ENCODE results near the gene SGIP1. TPM values are rescaled to one million over a fixed set of nuclear protein-coding genes. Genes with fewer than 3 reads are reported as not detected.

The SGIP1 gene
- total RNA-seq, 1 experiment from 2014 or later: 1.6 TPM

DNA sequence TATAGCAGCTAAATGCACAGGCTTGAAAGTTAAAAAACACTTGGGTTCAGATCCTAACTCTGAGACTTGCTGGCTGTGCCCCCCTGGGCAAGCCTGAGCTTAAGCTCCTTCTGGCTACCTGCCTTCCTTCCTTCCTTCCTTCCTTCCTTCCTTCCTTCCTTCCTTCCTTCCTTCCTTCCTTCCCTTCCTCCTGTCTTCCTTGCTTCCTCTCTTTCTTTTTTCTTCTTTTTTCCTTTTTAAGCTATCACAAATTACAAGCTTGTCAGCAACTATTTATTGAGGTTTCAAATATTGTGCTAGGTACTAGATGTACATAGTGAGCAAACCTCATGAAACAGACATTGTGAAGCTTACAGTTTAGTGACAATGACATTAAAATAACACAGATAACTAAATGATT is 15.1 kb downstream of the SGIP1 start:
- no peak for TF ChIP-seq EZH2 (IDR thresholded peaks at IDR 0.05; ENCODE audit: borderline replicate concordance, low read depth, low read length, poor library complexity, severe bottlenecking)
- TF ChIP-seq, protein P1, sequence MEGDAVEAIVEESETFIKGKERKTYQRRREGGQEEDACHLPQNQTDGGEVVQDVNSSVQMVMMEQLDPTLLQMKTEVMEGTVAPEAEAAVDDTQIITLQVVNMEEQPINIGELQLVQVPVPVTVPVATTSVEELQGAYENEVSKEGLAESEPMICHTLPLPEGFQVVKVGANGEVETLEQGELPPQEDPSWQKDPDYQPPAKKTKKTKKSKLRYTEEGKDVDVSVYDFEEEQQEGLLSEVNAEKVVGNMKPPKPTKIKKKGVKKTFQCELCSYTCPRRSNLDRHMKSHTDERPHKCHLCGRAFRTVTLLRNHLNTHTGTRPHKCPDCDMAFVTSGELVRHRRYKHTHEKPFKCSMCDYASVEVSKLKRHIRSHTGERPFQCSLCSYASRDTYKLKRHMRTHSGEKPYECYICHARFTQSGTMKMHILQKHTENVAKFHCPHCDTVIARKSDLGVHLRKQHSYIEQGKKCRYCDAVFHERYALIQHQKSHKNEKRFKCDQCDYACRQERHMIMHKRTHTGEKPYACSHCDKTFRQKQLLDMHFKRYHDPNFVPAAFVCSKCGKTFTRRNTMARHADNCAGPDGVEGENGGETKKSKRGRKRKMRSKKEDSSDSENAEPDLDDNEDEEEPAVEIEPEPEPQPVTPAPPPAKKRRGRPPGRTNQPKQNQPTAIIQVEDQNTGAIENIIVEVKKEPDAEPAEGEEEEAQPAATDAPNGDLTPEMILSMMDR (conservative IDR thresholded peaks at IDR 0.05; ENCODE audit: low read depth, low read length): no peak

DNA sequence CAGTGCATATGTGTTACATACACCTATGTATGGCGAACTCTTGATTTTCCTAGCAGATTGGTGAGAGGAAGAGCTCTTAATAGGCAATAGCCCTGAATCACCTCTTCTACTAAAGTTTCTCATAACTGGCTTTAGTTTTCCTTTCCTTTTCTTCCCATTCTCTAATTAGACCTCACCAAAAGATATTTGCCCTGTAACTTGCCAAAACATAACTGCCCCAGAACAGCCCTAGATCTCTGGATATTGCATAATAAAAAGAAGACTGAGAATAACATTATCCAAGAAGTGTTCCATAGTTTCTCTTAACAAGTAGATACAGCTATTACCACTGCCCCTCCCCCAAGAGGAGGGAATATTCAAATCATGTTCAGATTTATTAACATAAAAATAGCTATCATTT is 16.3 kb downstream of the SGIP1 start:
- ChIA-PET POLR2A (ENCODE audit: low non-redundant PET) (no interaction called here), CTCF (no interaction called here)
- peaks cover 63% of the 10 kb centered on the region for H3K4me1 ChIP-seq (ENCODE audit: insufficient read depth, low read length, poor library complexity, severe bottlenecking)
- no peaks in the 10 kb centered on the region for H3K27me3 ChIP-seq (replicated peaks; ENCODE audit: insufficient read depth, low read depth, low read length, poor library complexity)
- no peaks in the 10 kb centered on the region for H3K36me3 ChIP-seq (ENCODE audit: insufficient read depth, low read length, poor library complexity, severe bottlenecking)
- no peak overlapping the region for H3K4me3 ChIP-seq (ENCODE audit: low read depth, low read length, poor library complexity, severe bottlenecking)
- intact Hi-C loops (cut with micrococcal nuclease; ENCODE audit: unreplicated experiment): no loop called here
- no peak for TF ChIP-seq EZH2 (IDR thresholded peaks at IDR 0.05; ENCODE audit: borderline replicate concordance, low read depth, low read length, poor library complexity, severe bottlenecking)
- TF ChIP-seq, protein P1 (conservative IDR thresholded peaks at IDR 0.05; ENCODE audit: low read depth, low read length): no peak
- BruUV-seq (replicated peaks): no TSS peak
- peak overlapping the region; percentile 93 for H3K27ac ChIP-seq (ENCODE audit: low read depth, low read length, poor library complexity, severe bottlenecking)
- H3K9me3 ChIP-seq (ENCODE audit: low read depth, low read length, poor library complexity, severe bottlenecking): no peaks in the 10 kb centered on the region
- no peak for DNase-seq (ENCODE audit: low spot score)

More for the DNA sequence above, 15.1 kb downstream of the SGIP1 start:
- no TSS peak for BruUV-seq (replicated peaks)
- DNase-seq (ENCODE audit: low spot score): peak; percentile 75
- intact Hi-C loops (cut with micrococcal nuclease; ENCODE audit: unreplicated experiment): no loop called here
- H3K4me1 ChIP-seq (ENCODE audit: insufficient read depth, low read length, poor library complexity, severe bottlenecking): peaks cover 69% of the 10 kb centered on the region
- H3K27ac ChIP-seq (ENCODE audit: low read depth, low read length, poor library complexity, severe bottlenecking): peak overlapping the region; percentile 93
- H3K9me3 ChIP-seq (ENCODE audit: low read depth, low read length, poor library complexity, severe bottlenecking): no peaks in the 10 kb centered on the region
- no peaks in the 10 kb centered on the region for H3K36me3 ChIP-seq (ENCODE audit: insufficient read depth, low read length, poor library complexity, severe bottlenecking)
- ChIA-PET CTCF (no interaction called here), POLR2A (ENCODE audit: low non-redundant PET) (interaction anchor here (0.8 kb wide), 1 partner anchor 176 kb away, joined by 4 read pairs; no protein-coding TSS in a partner anchor)
- H3K4me3 ChIP-seq (ENCODE audit: low read depth, low read length, poor library complexity, severe bottlenecking): no peak overlapping the region
- no peaks in the 10 kb centered on the region for H3K27me3 ChIP-seq (replicated peaks; ENCODE audit: insufficient read depth, low read depth, low read length, poor library complexity)

DNA sequence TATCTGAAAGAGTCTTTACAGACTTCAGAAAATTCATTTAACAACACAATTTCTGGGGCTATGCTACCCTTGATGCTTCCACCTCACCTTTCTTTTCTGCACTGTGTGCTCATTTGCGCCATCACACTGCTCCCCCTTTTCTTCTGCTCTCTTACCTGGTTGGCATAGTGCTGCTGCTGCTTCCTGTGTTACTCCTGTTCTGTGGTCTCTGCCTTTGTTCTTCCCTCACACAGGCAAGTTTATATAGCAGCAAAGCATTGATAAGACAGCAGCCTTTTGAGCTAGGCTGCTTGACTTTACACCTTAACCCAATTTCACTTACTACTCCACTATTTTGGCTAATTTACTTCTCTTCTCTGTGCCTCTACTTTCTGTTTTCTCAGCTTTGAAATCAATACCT is 18.3 kb downstream of the SGIP1 start:
- no peak overlapping the region for H3K4me3 ChIP-seq (ENCODE audit: low read depth, low read length, poor library complexity, severe bottlenecking)
- no peaks in the 10 kb centered on the region for H3K36me3 ChIP-seq (ENCODE audit: insufficient read depth, low read length, poor library complexity, severe bottlenecking)
- peaks cover 58% of the 10 kb centered on the region for H3K4me1 ChIP-seq (ENCODE audit: insufficient read depth, low read length, poor library complexity, severe bottlenecking)
- no peak for TF ChIP-seq EZH2 (IDR thresholded peaks at IDR 0.05; ENCODE audit: borderline replicate concordance, low read depth, low read length, poor library complexity, severe bottlenecking)
- TF ChIP-seq, protein P1 (conservative IDR thresholded peaks at IDR 0.05; ENCODE audit: low read depth, low read length): no peak
- peak overlapping the region; percentile 63 for H3K27ac ChIP-seq (ENCODE audit: low read depth, low read length, poor library complexity, severe bottlenecking)
- no peaks in the 10 kb centered on the region for H3K27me3 ChIP-seq (replicated peaks; ENCODE audit: insufficient read depth, low read depth, low read length, poor library complexity)
- CTCF ChIA-PET: no interaction called here
- DNase-seq (ENCODE audit: low spot score): no peak
- no peaks in the 10 kb centered on the region for H3K9me3 ChIP-seq (ENCODE audit: low read depth, low read length, poor library complexity, severe bottlenecking)
- POLR2A ChIA-PET (ENCODE audit: low non-redundant PET): no interaction called here
- no TSS peak for BruUV-seq (replicated peaks)
- intact Hi-C loops (cut with micrococcal nuclease; ENCODE audit: unreplicated experiment): no loop called here
